ENCODE measurements around the gene LRP4. TPM values are rescaled to one million over a fixed set of nuclear protein-coding genes. Genes with fewer than 3 reads are reported as not detected.

LRP4 gene
- total and polyA plus RNA-seq, 12 donors: 6.7 to 33.2 (median 18.7) TPM

- H3K27me3 ChIP-seq: no peaks in the 10 kb centered on the region
- TF ChIP-seq CTCF (IDR thresholded peaks at IDR 0.05): no peak
- H3K4me3 ChIP-seq: no peak overlapping the region
- no peak overlapping the region for H3K27ac ChIP-seq
- no peak for ATAC-seq
- 75% methylated on average over 10 of the region's 10 CpGs for WGBS, 2 donors
- DNase-seq: no peak
- intact Hi-C loops (cut with DNase I): no loop called here
- H3K9me3 ChIP-seq: no peaks in the 10 kb centered on the region
- no peaks in the 10 kb centered on the region for H3K36me3 ChIP-seq
- peaks cover 0 to 8% (median 4%) of the 10 kb centered on the region in 9 donors for H3K4me1 ChIP-seq
Observed at GRCh38 chr11:46850829-46851380, 67.4 kb downstream of the LRP4 start.

GRCh38 chr11:46849631-46850030 is 68.7 kb downstream of the LRP4 start:
- WGBS, 2 donors: 91% methylated on average over 1 of the region's 1 CpG
- H3K4me3 ChIP-seq: no peak overlapping the region
- intact Hi-C loops (cut with DNase I): no loop called here
- H3K27me3 ChIP-seq: no peaks in the 10 kb centered on the region
- no peak overlapping the region for H3K27ac ChIP-seq
- peaks cover 6 to 15% (median 13%) of the 10 kb centered on the region in 9 donors for H3K4me1 ChIP-seq
- no peak for ATAC-seq
- H3K36me3 ChIP-seq: no peaks in the 10 kb centered on the region
- no peak for TF ChIP-seq CTCF (IDR thresholded peaks at IDR 0.05)
- H3K9me3 ChIP-seq: no peaks in the 10 kb centered on the region
- no peak for DNase-seq

- peaks cover 0 to 6% (median 0%) of the 10 kb centered on the region in 9 donors for H3K36me3 ChIP-seq
- intact Hi-C loops (cut with DNase I): loop anchor here in 4 of 10 donors (1.0 to 2.0 kb wide), 2 partner anchors 20 kb away; no protein-coding TSS in a partner anchor
- TF ChIP-seq CTCF (IDR thresholded peaks at IDR 0.05): no peak
- H3K27ac ChIP-seq: peak overlapping the region in 4 of 10 donors; percentile 71 to 90 (median 79)
- ATAC-seq (peak in 2 of 8 donors; percentile 2 to 21), DNase-seq (no peak)
- WGBS, 2 donors: 4 to 6% methylated on average over 6 of the region's 6 CpGs
- no peaks in the 10 kb centered on the region for H3K27me3 ChIP-seq
- H3K4me1 ChIP-seq: peaks cover 6 to 26% (median 17%) of the 10 kb centered on the region in 9 donors
- no peaks in the 10 kb centered on the region for H3K9me3 ChIP-seq
- peak overlapping the region; percentile 58 to 96 (median 86) for H3K4me3 ChIP-seq
Observed at GRCh38 chr11:46846510-46846830, 71.9 kb downstream of the LRP4 start.

GRCh38 chr11:46845740-46846509 is 72.4 kb downstream of the LRP4 start, which contains the start of gene CKAP5:
Gene CKAP5 (minus strand): TSS chr11:46846280. CDS start chr11:46821231, 25,049 bp downstream.
- intact Hi-C loops (cut with DNase I): loop anchor here in 4 of 10 donors (1.0 to 2.0 kb wide), 2 partner anchors 19 to 20 kb away; no protein-coding TSS in a partner anchor
- Histone ChIP-seq H3K4me3 (peak within 1 kb of the TSS; percentile 58 to 96 (median 86)), H3K27ac (peak within 1 kb of the TSS in 9 of 10 donors; percentile 64 to 90 (median 81)), H3K36me3 (peaks cover 0 to 9% (median 0%) of the 10 kb centered on the region in 9 donors), H3K9me3 (no peaks in the 10 kb centered on the region), H3K27me3 (no peaks in the 10 kb centered on the region), H3K4me1 (peaks cover 6 to 26% (median 17%) of the 10 kb centered on the region in 9 donors)
- 0% methylated on average over 80 to 83 of the region's 83 CpGs for WGBS, 2 donors
- DNase-seq (peak; percentile 89 to 91), ATAC-seq (peak; percentile 97 to 100 (median 99))
- no peak for TF ChIP-seq CTCF (IDR thresholded peaks at IDR 0.05)

Data from heart right ventricle (tissue), 16 donors.